NOMO-1 (cell line): ENCODE measurements around the gene SORCS3.

Experiments used
- DNase-seq, 2 experiments: peaks; one replicate each; lab custom pipeline; 2025; ENCODE audit not compliant: unreplicated experiment in 2 of 2; lab: John Stamatoyannopoulos, UW

Gene SORCS3

GRCh38 chr10:104824380-104825006, 183.4 kb downstream of the SORCS3 start:
- DNase-seq = peak in 1 of 2 experiments; percentile 13

DNA sequence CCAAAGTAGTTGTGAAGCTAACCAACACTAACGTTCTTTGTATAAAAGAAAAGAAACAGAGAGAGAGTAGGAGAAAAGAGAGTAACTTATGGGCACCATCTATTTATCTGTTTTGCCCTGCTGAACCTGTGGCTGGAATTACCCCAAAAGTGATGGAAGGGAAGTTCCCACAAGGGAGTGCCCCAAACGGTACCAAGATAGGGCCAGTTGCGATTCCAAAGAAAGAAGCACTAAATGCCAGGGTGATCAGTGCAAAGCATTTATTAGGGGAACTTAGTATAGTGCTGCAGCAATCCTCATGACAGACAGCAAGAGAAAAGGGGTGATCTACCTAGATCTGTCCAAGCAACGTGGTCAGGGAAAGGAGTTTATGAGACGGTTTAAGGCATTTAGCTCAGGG, 190.2 kb downstream of the SORCS3 start:
- DNase-seq = no peak

GRCh38 chr10:104834580-104834979, 193.5 kb downstream of the SORCS3 start:
- DNase-seq = no peak

- no peak for DNase-seq
These were observed 194.3 kb downstream of the SORCS3 start for GRCh38 chr10:104835422-104835821.

- DNase-seq = no peak
These were observed 201.6 kb downstream of the SORCS3 start for GRCh38 chr10:104842704-104843103.

- no peak for DNase-seq
These were observed 203.0 kb downstream of the SORCS3 start for GRCh38 chr10:104844073-104844472.

DNA sequence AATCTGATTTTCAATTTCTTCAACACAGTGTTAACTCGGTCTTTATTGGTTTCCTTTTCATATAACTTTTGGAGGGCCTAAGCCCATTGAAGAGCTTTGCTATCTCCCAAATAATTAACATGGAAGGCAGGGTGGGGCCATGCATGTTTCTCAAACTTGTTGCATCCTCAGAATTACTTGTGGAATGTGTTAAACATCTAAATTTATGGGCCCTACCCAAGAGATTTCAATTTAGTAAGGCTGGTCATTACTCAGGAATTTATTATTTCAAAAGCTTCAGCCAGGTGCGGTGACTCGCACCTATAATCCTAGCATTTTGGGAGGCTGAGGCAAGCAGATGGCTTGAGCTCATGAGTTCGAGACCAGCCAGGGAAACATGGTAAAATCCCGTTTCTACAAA, 208.9 kb downstream of the SORCS3 start:
- DNase-seq = no peak

DNA sequence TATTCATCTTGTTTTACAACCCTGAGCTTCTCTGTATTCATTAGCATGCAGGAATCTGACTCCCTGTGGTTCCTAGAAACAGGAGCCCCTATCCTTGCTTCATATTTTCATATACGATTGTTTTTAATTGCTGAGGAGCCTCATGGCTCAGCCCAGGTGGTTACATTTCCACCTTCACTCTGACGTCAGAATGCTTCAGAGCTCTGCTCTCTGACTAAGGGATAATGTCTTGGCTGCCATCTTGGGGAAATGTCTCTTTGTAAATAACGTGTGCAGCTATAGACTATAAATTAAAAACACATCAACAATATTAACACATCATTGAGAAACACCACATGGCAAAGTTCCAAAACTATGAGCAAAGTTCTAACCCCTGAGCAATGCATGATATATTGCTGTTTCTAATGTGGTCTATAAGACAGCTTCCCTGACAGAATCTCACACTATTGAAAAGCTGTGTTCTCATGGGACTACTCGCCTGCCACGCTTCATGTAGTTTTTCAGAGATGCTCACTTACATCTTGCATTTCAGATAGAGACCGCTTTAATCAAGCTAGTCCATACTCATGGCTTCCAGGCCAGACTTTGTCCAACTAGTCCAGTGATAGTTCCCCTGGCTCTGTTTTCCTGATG, 227.0 kb downstream of the SORCS3 start:
- no peak for DNase-seq

GRCh38 chr10:104872691-104873090, 231.6 kb downstream of the SORCS3 start:
- DNase-seq = no peak

DNA sequence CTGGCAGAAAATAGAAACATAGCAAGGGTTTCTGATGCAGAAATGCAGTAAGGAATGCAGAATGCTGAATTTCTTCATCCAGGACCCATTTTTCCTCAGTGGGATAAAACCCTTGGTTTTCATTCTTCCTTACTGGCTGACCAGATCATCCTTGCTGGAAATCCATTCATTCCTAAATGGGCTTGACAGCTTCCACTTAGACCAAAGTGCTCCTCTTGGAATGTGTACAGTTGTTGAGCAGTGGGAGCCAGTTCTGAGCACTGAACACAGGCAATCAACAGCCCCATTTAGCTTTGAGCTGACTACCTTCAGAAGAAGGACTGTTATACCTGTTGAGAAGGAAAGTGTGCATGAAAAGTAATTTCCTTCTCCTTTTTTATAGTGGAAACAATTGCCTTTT, 232.1 kb downstream of the SORCS3 start:
- no peak for DNase-seq

- no peak for DNase-seq
These were observed 234.5 kb downstream of the SORCS3 start for GRCh38 chr10:104875561-104875960.

- no peak for DNase-seq
These were observed 239.7 kb downstream of the SORCS3 start for GRCh38 chr10:104880624-104881398.

- no peak for DNase-seq
These were observed 240.7 kb downstream of the SORCS3 start for GRCh38 chr10:104881740-104882139.

DNA sequence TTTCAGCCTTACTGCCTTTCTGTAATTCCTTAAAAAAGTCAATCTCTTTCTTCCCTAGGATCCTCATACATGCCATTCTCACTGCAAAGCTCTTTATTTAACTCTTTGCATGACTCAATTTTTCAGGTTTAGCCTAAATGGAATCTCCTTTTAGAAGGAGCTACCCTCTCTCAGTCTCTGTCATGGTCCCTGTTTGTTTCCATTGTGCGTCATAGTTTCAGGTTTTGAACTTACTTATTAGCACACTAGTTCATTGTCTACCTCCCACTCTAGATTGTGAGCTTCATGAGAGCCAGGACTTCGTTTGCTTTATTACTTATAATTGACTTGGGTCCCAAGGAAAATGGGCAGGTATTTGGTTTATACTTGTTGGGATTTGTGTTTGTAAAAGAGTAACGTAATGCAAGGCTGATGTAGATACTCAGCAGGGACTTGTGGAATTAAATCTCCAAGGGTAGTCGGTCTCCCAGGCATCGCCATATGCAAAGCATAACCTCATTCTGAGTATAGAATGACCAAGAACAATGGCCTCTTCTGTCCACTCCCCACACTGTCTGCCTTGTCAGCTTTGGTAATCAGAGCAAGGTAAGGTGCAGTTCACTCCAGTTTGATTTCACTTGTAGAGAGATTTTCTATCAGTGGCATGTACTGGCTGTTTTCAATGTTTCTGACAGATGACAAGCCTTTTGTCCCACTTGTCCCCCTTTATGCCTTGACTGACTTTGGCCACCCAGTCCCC, 252.0 kb downstream of the SORCS3 start:
- DNase-seq = no peak

GRCh38 chr10:104893701-104894100, 252.6 kb downstream of the SORCS3 start:
- no peak for DNase-seq

DNA sequence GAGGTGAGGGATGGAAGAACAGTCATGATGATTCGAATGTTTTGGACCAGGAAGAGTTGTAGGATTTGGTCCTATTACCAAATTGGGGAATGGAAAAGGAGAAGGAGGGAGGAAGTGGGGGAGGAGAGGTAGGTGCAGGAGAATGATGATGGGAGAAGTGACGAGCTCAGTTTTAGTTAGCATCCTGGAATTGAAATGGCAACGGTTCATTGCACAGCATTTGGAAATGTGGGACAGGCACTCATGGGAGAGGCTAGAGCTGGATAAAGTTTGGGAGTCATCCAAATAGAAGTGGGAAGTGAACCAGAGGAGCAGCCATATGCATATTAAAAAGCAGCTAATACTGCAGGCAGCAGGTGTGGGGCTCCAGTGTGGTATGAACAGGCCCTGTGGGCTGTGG, 253.6 kb downstream of the SORCS3 start:
- DNase-seq = no peak

- no peak for DNase-seq
These were observed 254.5 kb downstream of the SORCS3 start for GRCh38 chr10:104895541-104895940.

GRCh38 chr10:104895981-104896380, 254.9 kb downstream of the SORCS3 start:
- DNase-seq = no peak

GRCh38 chr10:104897696-104898095, 256.6 kb downstream of the SORCS3 start:
- no peak for DNase-seq

- no peak for DNase-seq
These were observed 258.7 kb downstream of the SORCS3 start for GRCh38 chr10:104899779-104900178.

- no peak for DNase-seq
These were observed 262.3 kb downstream of the SORCS3 start for GRCh38 chr10:104903433-104903832.
